Endothelial cell of hepatic sinusoid (primary cell): ENCODE results near the gene DEAF1.

Experiments
- in situ Hi-C: cut with HindIII; loops from 2 replicates; pipeline ENCODE4 v1.10.0; 2017; ENCODE audit warnings: low sequenced_read_pairs

Gene DEAF1

GRCh38 chr11:686451-687243, 8.4 kb downstream of the DEAF1 start:
- in situ Hi-C loops: no loop called here

- in situ Hi-C loops: no loop called here
Observed at GRCh38 chr11:680970-681369, 14.1 kb downstream of the DEAF1 start.

GRCh38 chr11:680476-680875, 14.5 kb downstream of the DEAF1 start:
- in situ Hi-C loops: no loop called here

GRCh38 chr11:679271-680207, 15.5 kb downstream of the DEAF1 start:
- in situ Hi-C loops: no loop called here

- in situ Hi-C loops: no loop called here
Observed at GRCh38 chr11:678297-678696, 16.7 kb downstream of the DEAF1 start.

- in situ Hi-C loops: loop anchor here (25.0 kb wide), 1 partner anchor 88 kb away; no protein-coding TSS in a partner anchor
Observed at GRCh38 chr11:674406-674805, 20.6 kb downstream of the DEAF1 start.

- in situ Hi-C loops: loop anchor here (25.0 kb wide), 1 partner anchor 88 kb away; no protein-coding TSS in a partner anchor
Observed at GRCh38 chr11:673866-674265, 21.2 kb downstream of the DEAF1 start.

GRCh38 chr11:665704-666281, 29.2 kb downstream of the DEAF1 start:
- in situ Hi-C loops: loop anchor here (25.0 kb wide), 1 partner anchor 97 kb away; no protein-coding TSS in a partner anchor

- in situ Hi-C loops: loop anchor here (25.0 kb wide), 1 partner anchor 97 kb away; no protein-coding TSS in a partner anchor
Observed at GRCh38 chr11:665062-665703, 29.8 kb downstream of the DEAF1 start.

GRCh38 chr11:662689-663274, 32.2 kb downstream of the DEAF1 start:
- in situ Hi-C loops: loop anchor here (25.0 kb wide), 1 partner anchor 100 kb away; no protein-coding TSS in a partner anchor

- in situ Hi-C loops: loop anchor here (25.0 kb wide), 1 partner anchor 101 kb away; no protein-coding TSS in a partner anchor
Observed at GRCh38 chr11:660681-661444, 34.2 kb downstream of the DEAF1 start.

- in situ Hi-C loops: loop anchor here (25.0 kb wide), 1 partner anchor 102 kb away; no protein-coding TSS in a partner anchor
Observed at GRCh38 chr11:660281-660680, 34.7 kb downstream of the DEAF1 start.

- in situ Hi-C loops: loop anchor here (25.0 kb wide), 1 partner anchor 103 kb away; no protein-coding TSS in a partner anchor
Observed at GRCh38 chr11:659532-660085, 35.4 kb downstream of the DEAF1 start.

- in situ Hi-C loops: loop anchor here (25.0 kb wide), 1 partner anchor 105 kb away; no protein-coding TSS in a partner anchor
Observed at GRCh38 chr11:657691-658126, 37.3 kb downstream of the DEAF1 start.

GRCh38 chr11:656866-657265, 38.2 kb downstream of the DEAF1 start:
- in situ Hi-C loops: loop anchor here (25.0 kb wide), 1 partner anchor 105 kb away; no protein-coding TSS in a partner anchor

- in situ Hi-C loops: loop anchor here (25.0 kb wide), 1 partner anchor 106 kb away; no protein-coding TSS in a partner anchor
Observed at GRCh38 chr11:656426-656825, 38.6 kb downstream of the DEAF1 start.

GRCh38 chr11:655036-655726, 39.8 kb downstream of the DEAF1 start:
- in situ Hi-C loops: loop anchor here (25.0 kb wide), 1 partner anchor 107 kb away; no protein-coding TSS in a partner anchor

GRCh38 chr11:654444-654843, 40.6 kb downstream of the DEAF1 start:
- in situ Hi-C loops: loop anchor here (25.0 kb wide), 1 partner anchor 108 kb away; no protein-coding TSS in a partner anchor
